GM21723 (cell line): Measurements from ENCODE around the gene INSRR.
A peak's percentile ranks its signal among the peaks of the same experiment; 100 is the strongest.

ENCODE experiments used
- ATAC-seq: cut with Tn5 transposase; IDR thresholded peaks from one replicate; pipeline ENCODE4 v1.9.1; 2021; ENCODE audit warnings: mild to moderate bottlenecking, moderate library complexity; ENCODE audit not compliant: unreplicated experiment

INSRR gene

DNA sequence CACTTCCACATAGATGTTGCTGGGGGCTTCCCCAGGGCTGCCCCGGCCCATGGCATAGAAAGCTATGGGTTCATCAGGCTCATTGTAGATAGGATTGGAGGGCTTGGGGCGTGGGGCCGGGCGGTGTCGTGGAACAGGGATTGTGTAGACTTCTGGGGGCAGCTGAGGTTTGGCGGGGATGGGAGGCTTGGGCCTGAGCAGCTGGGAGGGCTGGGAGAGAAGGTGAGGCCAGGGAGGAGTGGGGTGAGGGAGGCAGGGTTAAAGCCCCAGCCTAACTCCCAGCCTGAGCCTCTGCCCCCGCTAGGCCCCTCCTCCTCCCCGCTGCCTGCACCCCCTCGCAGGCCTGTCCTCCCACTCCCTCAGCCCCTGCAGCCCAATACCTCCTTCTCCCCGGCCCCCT is 49.6 kb downstream of the INSRR start:
- ATAC-seq, result no peak

DNA sequence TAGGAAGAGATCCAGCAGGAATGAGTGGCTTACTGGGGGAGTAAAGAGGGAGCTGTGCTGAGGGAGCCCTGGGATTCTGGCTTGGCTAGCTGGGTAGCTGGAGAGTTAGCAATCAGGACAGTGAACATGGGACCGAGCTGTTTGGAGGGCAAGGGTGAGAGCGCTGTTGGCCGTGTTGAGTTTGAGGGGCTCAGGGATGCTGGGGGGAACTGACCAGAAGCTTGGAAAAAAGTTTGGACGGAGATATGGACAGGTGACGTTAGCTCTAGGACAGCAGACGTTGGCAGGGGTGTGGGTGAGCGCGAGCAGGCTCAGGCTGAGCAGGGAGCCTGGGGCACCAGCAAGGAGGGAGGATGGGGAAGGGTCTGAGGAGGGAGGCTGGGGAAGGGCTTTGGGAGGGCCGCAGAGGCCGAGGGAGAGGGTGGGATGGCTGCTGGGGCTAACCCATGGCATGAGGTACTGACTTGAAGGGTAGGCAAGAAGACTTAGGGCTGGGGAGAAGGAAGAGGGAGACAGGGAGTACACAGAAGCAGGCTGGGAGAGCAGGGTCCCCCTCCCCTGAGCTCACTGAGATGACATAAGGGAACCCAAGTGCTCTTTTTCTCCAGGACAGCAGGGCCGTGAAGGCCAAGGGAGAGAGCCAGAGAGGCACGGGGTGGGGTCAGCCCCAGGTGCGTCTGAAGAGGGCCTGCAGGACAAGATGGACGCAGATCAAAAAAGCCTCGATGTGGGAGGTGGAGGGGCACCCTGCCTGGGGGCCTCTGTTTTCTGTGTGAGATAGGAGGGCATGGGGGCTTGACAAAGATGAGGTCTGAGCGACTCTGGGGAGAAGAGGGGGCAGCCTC is 50.5 kb downstream of the INSRR start:
- ATAC-seq, result no peak

DNA sequence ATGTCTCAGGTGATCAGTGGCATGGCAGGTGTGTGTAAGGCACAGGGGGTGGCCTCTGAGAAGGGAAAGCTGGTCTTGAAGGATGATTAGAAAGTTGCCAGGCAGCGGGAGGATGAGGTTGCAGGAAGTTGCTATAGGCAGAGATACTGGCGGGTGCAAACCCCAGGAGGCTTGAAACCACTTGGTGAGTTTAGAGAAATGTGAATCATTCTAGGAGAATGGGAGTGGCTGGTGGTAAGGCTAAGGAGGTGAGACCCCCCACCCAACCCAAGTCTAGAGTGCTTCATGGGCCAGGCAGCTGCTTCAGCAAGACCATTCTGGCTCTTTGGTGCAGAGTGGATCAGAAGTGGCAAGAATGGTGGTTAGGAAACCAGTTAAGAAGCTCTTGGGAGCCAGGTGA is 51.3 kb downstream of the INSRR start:
- ATAC-seq, result no peak

DNA sequence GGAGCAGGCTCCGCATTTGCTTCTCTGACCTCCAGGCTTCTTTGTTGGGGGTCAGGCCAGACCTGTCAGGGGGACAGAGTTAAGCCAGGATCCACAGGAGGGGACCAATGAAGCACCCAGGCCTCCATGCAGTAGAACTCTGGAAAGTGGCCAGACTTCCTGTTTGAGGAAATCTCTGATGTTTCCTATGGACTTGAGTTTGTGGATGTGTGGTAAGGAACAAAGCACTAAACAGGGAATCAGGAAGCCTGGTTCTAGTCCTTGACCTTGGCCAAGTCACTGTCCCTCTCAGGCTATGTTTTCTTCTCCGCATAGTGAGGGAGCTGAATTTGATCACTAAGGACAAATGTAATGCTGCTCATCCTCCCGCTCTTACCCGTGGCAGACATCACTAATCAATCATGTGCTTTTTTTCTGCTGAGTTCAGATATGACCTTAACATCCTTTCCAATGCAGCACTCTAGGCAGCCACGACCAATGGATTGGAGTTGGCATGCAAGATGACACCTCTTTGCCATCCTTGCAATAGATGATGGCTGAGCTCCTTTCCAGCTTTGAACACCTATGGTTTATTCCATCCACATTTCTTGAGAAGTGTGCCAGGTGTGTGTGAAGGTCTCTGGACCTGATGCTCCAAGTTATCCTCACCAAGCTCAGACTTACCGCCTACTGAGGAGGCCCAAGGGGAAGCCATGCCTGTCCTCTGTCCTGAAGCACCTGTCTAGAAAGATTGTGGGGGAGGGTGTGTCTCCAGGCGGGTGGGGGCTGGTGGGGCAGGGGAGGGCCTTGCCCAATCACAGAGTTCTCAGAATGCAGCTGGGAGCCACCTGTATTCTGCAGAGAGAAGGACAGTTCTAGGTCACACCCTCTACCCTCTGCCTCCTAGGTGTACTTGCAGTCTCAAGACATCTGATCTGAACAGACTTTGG is 52.1 kb downstream of the INSRR start:
- ATAC-seq, result no peak

DNA sequence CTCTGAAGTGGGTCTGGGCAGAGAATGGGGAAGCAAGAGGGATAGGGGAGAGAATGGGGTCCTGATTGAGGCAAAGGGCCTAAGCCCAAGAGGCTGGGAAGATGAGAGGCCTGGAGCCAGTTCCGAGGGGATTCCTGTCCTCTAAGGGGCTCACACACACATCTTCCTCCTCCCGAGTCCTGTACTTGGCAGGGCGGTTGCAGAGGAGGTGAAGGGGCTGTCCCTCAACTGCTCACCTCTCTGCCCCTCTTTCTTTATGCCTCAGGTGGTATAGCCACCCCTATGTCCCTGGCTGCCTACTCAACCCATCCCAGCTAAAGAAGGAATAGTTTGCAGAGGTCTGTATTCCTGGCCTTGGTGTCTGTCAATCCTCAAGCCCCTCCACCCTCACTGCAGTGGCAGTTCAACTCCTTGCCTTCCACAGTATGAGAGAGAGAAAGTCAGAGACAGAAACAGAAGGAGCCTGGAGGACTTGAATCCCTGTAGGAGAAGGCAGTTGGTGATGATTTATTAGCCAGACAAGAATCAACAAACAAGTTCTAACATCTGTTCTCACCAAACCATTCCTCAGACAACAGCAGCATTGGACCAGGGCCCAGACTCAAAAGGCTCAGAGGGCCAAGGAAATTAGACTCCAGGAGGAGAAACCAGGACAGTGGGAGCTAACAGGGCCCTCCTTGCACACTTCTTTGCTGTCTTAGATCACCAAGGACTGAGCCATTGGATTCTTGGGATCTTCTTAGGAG is 53.0 kb downstream of the INSRR start:
- no peak for ATAC-seq

DNA sequence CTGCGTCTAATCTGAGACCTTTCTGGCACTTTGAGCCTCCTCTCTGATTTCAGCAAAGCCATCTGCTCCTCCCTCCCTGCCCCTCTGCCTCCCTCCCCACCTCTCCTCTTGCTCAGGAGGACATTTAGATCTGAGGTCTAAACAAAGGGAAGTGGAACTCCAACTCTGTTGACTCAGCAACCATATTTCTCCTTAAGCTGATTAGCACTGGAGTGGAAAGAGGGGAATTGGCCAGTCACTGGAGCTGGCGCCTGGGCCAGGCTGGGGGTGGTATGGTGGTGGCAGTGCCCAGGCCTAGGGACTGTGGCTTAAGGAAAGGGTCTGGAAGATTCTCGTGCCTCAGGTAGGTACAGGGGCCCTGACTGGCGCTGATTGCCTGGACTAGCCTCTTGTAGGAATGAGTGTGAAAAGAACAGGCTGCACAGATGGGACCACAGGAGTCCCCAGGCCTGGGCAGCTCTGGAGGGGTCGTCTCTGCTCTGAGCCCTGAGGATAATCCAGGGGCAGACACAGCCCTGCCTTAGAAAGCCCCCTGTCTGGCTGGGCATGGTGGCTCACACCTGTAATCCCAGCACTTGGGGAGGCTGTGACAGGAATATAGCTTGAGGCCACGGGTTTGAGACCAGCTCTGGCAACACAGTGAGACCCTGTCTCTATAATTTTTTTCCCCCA is 54.2 kb downstream of the INSRR start:
- no peak for ATAC-seq

DNA sequence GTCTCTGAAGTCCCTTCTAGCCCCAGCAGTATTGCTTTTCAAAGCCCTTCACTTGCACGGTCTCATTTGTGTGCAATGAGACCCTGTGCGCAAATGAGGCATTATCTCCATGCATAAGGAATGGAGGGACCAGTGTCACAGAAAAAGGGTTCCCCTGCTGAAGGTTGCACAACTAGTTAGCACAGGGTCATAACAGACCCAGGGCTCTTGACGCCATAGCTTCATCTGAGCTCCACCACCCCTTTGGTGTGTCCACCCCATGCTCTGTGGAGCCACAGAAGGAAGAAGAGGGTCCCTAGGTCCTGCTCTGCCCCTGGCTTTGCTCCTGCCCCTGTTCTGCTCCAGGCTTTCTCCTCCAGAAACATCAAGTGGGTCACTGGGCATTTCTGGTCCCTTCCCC is 54.9 kb downstream of the INSRR start:
- ATAC-seq, result no peak

DNA sequence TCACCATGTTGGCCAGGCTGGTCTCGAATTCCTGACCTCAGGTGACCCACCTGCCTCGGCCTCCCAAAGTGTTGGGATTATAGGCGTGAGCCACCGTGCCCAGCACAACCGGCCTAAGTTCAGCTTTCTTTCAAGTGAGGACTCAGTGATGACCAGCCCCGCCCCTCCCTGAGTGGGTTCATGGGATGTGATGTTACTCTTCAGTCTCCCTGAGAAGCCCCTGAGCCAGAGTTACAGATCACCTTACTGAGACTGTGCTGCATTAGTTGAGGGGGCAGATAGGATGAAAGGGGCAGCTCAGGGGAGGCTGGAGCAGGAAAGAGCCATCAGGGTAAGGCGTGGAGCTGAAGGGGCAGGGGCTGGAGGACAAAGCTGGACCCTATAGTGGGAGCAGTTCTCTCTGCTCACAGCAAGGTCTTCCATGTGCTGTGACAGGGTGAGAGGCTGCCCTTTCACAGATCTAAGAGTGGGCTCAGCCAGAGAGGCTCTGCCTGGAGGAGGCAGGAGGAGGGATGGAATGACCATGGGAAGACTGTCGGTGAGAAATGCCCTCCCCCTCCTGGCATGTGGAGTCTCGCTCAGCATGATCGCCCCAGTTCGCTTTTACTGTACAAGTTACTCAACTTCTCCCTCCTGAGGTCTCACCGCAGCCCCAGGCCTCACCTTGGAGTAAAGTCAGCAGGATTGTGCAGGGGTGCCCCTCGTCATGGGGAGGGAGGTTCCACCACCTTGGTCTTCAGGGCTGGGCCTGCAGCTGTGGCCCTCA is 55.6 kb downstream of the INSRR start:
- no peak for ATAC-seq

DNA sequence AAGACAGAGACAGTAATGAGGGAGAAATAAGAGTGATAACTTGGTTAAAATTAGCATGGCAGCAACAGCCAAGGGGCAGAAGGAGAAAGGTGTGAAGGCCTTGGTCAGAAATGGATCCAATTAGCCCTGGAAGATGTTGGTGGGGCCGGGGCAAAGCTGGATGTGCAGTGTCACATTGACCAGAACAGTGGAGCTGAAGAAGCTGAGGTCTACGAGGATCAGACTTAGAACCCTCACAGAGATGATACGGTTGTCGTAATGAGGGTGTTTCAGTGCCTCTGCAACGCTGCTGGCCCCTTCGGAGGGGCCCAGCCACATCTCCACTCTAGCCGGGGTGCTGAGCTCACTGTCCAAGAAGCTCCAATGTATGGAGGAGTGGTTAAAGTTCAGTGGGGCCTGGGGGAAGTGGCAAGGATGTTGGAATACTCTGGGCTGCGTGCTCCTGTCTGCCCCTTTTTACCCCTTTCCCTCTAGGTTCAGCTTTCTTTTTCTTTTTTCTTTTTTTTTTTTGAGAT is 56.4 kb downstream of the INSRR start:
- ATAC-seq, result no peak

DNA sequence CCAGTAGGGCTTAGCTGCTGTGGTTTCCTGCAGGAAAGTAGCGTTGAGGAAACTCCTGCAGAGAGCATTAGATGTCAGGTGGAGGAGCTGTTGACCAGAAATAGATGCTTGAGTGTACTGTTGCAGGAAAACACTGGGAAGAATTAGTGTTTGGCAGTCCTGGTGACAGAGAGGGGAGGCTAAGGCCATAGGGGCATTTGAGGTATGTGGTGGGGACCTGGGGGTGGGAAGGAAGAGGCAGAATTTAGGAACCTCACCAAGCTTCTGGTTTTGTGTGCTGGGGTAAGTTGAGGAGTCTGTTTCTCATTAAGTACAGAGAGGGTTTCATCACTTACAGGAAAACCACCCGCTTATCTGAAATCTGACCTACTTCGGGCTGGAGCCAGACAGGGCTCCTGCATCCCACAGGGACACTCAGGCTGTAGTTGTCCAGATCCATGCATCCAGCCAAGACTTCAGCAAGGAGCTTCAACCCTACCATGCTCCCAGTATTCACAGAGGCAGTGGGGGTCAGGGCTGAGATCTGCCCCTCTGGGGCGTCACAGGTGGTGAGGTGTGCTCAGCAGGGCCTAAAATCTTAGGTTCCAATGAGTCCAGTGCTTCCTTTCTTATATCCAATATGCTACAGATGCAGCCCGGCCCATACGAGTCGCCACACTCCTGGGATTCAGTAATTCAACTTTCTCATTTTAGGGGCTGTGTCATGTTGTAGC is 57.4 kb downstream of the INSRR start:
- ATAC-seq, result no peak

DNA sequence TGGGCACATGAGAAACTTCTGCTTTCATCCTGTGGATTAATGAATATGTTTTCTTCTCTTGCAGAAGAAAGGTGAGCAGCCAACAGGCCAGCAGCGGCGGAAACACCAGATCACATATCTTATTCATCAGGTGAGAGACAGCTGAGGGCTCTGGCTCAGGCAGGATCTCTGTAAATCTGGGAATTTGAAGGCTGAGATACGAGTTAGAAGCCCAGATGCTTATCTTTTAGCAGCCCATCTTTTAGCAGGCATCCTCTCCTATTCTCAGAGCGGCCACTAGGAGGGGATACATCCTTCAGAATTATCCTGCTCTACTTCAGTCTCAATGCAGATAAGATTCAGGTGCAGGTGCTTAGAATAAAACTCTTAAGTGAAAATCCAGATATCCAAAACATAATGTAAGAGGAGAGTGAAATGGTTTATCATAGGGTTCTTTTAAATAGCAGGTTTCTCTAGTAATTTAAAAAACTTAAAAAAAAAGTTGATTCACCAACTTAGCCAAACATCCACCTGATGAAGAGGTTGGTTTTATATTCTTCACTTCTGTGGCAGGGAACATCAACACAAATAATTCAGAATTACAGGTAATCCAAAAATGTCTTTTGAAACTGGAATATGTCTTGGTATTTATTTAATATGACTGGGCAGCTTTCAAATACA is 61.6 kb downstream of the INSRR start:
- ATAC-seq, result peak; percentile 52

DNA sequence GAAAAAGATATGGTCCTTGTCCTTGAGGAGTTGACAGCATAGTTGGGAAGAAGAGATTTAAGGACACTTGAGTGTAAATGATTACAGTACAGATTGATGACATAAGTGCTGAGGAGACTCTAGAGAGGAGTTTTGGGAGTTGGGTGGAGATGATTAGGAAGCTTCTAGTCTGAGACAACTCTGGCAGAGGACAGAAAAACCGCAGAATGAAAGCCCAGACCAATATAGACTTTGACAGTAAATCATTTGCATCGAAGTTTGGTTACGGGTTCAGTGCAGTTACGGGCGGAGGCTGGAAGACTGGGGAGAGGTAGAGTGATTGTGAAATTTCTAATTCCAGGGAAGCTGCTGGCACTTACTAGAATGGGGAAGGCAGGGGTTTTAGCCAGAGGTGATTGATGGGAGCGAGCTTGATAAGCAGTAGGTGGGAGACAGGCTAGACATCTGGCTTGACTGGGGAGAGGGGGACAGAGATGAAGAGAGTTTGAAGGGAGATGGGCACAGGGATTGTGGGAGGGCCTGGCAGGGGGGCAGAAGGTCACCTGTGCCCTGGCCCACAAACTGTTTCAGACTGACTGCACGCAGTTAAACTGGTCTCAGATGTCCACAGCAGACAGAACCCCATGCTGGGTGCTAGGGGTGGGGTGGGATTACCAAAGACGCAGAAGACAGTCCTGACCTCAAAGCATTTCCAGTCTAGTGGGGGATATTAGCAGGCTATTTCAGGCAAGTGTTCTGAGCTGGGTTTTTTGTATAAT is 62.4 kb downstream of the INSRR start:
- ATAC-seq, result no peak

DNA sequence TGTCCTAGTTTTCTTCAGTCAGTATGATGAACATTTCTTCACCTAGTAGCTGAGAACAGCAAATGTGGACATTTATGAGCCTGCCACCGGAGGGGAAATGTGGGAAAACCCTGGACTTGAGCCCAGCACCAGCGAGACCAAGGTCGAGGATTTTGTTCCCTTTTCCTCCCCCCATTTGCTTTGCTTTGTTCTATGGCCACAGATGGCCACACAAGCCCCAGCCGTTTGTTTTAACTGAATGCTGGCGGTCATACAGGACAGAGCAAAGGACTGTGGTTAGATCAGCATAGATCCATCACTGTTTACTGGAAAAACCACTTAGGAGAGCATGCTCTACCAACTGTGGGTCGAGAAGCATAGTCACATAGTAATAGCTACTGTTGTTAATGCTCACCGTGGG is 63.1 kb downstream of the INSRR start:
- ATAC-seq, result no peak

DNA sequence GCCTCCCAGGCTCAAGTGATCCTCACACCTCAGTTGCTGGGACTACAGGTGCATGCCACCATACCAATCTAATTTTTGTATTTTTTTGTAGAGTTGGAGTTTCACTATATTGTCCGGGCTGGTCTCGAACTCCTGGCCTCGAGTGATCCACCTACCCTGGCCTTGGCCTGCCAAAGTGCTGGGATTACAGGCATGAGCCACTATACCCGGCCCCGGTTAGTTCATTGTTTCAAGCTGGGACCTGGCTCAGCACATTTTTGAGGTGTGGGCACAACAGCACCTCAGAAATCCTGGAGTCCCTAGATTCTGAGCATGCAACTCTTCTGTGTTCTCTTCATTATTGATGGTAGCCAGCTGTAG is 63.6 kb downstream of the INSRR start:
- no peak for ATAC-seq

DNA sequence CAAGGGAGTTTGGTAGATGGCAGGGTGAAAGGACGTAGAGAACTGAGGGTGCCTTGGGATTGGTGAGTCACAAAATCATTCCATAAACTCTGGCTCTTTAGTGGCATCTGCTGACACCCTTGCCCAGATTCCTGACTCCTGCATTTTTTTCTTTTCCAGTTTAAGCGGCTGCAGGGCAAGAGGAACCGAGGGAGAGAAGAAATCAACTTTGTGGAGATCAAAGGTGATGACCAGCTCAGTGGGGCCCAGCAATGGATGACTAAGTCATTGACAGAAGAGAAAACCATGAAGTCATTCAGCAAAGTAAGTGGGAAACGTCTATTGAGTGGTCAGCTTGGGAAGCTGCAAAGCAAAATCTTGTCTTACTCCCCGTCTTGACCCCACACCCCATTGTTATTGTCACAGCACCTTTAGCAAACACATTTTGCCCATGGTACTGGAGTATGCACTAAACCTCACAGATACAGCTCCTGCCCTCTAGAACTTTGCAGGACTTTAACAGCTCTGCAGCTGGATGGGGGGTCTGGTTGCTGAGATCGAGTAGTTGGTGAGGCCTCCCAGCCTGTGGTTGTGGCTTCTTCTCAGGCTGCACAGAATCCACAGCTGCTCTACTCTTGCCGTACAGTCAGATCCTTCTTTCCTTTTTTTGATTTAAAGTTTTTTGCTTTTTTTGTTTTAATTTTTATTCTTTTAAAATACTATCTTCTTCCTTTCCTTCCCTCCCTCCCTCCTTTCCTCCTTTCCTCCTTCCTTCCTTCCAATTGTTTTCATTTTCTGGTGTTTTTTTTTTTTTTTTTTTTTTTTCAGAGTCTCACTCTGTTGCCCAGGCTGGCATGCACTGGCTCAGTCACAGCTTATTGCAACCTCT is 64.2 kb downstream of the INSRR start:
- ATAC-seq, result no peak
